NCI-H1417 (cell line): ENCODE results near the gene CCDC201.
"Not testable (repeated sequence)": the region's sequence is repeated elsewhere in the genome, so short reads cannot be mapped to it uniquely, and the experiment has no call there.

ENCODE experiments used
- DNase-seq, 3 experiments: peaks; one replicate each; lab custom pipeline; 2025; lab: John Stamatoyannopoulos, UW

Gene CCDC201

GRCh38 chr7:45817016-45817415 is 55.9 kb downstream of the CCDC201 start:
- DNase-seq, result not testable (repeated sequence)

GRCh38 chr7:45814216-45815118 is 58.4 kb downstream of the CCDC201 start:
- DNase-seq, result not testable (repeated sequence)

GRCh38 chr7:45813771-45814170 is 59.1 kb downstream of the CCDC201 start:
- not testable (repeated sequence) for DNase-seq

GRCh38 chr7:45812946-45813345 is 59.9 kb downstream of the CCDC201 start:
- DNase-seq, result no peak

GRCh38 chr7:45811652-45812234 is 61.1 kb downstream of the CCDC201 start:
- peak in 1 of 3 experiments; percentile 3 for DNase-seq

GRCh38 chr7:45810451-45811005 is 62.4 kb downstream of the CCDC201 start:
- DNase-seq, result not testable (repeated sequence)
